Transverse colon (tissue), 4 donors: Measurements from ENCODE around the gene BMPR2.

Source experiments
- CTCF ChIP-seq, 5 experiments: fragments of 200-600 bp in 3 of 5; fragments of 450-650 bp in 2 of 5; sonication (generic) in 3 of 5; IDR thresholded peaks; 1 replicate in 2 of 5; 2 replicates in 3 of 5; pipeline ENCODE4 v1.5.1; 2016 to 2017; ENCODE audit warnings: antibody characterized with exemption in 5 of 5, inconsistent platforms in 3 of 5, mild to moderate bottlenecking in 2 of 5, moderate library complexity in 1 of 5
- EP300 ChIP-seq: sonication (generic); formaldehyde crosslinking; IDR thresholded peaks from one replicate; pipeline ENCODE4 v1.6.1; 2017; ENCODE audit warnings: antibody characterized with exemption, low read depth
- POLR2A ChIP-seq: fragments of 450-650 bp; IDR thresholded peaks from one replicate; pipeline ENCODE4 v1.6.1; 2016; ENCODE audit warnings: antibody characterized with exemption, mild to moderate bottlenecking, moderate library complexity
- POLR2AphosphoS5 ChIP-seq, 3 donors: sonication (generic); formaldehyde crosslinking; IDR thresholded peaks; one replicate each; pipeline ENCODE4 v1.6.1; 2016; ENCODE audit warnings: antibody characterized with exemption in 3 of 3

GRCh38 chr2:202491514-202491913, 115.4 kb downstream of the BMPR2 start:
- TF ChIP-seq CTCF (IDR thresholded peaks at IDR 0.05) (no peak), POLR2A (no peak), POLR2AphosphoS5 (IDR thresholded peaks at IDR 0.05) (no peak), EP300 (no peak)
